GM12801 (cell line): ENCODE results near the gene SLAMF6.

Source experiments
- CTCF ChIP-seq: IDR thresholded peaks from one replicate; pipeline ENCODE4 v1.5.1; 2011; ENCODE audit warnings: control low read depth; ENCODE audit not compliant: insufficient read length; ENCODE audit errors: extremely low read depth

SLAMF6 gene

DNA sequence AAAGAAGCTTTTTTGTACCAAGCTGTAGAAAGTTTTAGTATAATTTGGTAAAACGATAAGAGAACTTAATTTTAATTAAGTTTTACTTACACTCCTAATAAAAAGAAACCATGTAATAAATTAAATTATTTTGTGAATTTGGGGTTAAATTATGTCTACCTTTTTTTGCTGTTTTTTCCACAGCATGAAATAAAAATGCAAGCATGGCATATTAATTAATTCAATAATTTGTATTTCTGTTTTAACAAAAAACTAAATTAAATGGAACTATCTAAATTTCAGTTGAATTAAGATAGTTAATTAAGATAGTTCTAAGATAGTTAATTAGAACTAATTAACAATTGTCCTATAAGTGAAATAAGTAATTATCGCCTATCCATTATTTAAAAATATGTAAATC is 83.3 kb downstream of the SLAMF6 start:
- no peak for TF ChIP-seq CTCF

GRCh38 chr1:160438935-160439334 is 84.1 kb downstream of the SLAMF6 start:
- TF ChIP-seq CTCF: no peak

DNA sequence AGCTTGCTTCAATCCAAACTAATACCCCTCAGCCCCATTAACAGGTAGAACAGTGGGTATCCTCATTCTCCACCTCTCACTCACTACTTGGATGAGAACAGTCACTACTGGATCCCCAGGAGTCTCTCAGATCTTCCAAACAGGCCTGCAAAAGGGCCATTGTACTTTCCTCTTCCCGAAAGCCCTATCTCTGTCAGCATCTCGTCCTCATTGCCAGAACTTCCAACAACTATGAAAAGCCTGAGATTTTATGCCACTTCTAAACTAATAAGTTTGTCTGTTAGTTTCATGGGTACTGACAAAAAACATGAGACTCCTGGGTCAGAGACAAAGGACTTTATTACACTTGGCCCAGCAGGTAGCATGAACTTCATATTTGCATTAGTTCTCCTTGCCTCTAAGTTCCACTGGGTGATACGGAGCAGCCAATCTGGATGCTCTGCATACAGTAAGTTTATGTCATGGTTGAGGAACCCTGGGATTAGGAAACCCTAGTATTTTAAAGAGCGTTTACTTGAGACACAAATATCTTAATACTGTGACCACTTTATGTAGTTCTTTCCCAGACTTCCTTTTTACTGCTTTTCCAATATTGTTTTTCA is 84.6 kb downstream of the SLAMF6 start:
- TF ChIP-seq CTCF: no peak

- no peak for TF ChIP-seq CTCF
Observed at GRCh38 chr1:160437432-160438316, 85.4 kb downstream of the SLAMF6 start.

DNA sequence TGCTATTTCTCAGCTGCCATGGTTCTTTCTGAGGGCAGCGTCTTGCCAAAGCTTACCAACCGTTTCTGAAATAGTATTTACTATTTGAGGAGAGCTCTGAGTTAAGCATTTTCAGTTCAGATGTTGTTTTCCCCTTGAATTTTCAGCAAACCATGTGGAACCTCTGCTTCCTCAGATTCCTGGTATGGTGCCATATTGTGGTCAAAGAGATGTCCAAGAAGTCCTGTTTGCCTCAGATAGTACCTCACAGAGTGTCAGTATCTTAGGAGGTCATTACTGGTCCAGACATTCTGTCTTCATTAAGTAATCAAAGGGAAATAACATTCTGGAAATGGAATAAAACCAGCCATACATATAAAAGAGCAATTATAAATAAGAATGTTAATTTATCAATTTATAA is 86.1 kb downstream of the SLAMF6 start:
- TF ChIP-seq CTCF: no peak
